Muscle layer of duodenum (tissue), 2 donors: ENCODE data around the gene GH2.
A peak's percentile ranks its signal among the peaks of the same experiment; 100 is the strongest.
"Not testable (repeated sequence)": the region's sequence is repeated elsewhere in the genome, so short reads cannot be mapped to it uniquely, and the experiment has no call there.

Source experiments
- H3K27ac ChIP-seq: one replicate; pipeline ENCODE4 v1.7.0; 2013; ENCODE audit warnings: mild to moderate bottlenecking, low read length
- H3K27me3 ChIP-seq: one replicate; pipeline ENCODE4 v1.7.0; 2013; ENCODE audit warnings: low read depth, mild to moderate bottlenecking, control low read depth, low read length
- H3K36me3 ChIP-seq, 2 donors: one replicate each; pipeline ENCODE4 v1.7.0; 2013; ENCODE audit warnings: low read length in 2 of 2, control low read depth in 1 of 2, mild to moderate bottlenecking in 1 of 2; ENCODE audit not compliant: insufficient read depth in 2 of 2, control insufficient read depth in 1 of 2
- H3K4me1 ChIP-seq, 2 donors: one replicate each; pipeline ENCODE4 v1.7.0; 2013; ENCODE audit warnings: low read length in 2 of 2, mild to moderate bottlenecking in 2 of 2, control low read depth in 1 of 2, moderate library complexity in 1 of 2; ENCODE audit not compliant: insufficient read depth in 2 of 2, control insufficient read depth in 1 of 2
- H3K4me3 ChIP-seq, 2 donors: one replicate each; pipeline ENCODE4 v1.7.0; 2013; ENCODE audit warnings: low read length in 2 of 2, low read depth in 1 of 2, mild to moderate bottlenecking in 1 of 2
- H3K9me3 ChIP-seq, 2 donors: one replicate each; pipeline ENCODE4 v1.7.0; 2013; ENCODE audit warnings: low read length in 2 of 2, control low read depth in 1 of 2, mild to moderate bottlenecking in 1 of 2; ENCODE audit not compliant: control insufficient read depth in 1 of 2
- donor health status: healthy.

Gene GH2

DNA sequence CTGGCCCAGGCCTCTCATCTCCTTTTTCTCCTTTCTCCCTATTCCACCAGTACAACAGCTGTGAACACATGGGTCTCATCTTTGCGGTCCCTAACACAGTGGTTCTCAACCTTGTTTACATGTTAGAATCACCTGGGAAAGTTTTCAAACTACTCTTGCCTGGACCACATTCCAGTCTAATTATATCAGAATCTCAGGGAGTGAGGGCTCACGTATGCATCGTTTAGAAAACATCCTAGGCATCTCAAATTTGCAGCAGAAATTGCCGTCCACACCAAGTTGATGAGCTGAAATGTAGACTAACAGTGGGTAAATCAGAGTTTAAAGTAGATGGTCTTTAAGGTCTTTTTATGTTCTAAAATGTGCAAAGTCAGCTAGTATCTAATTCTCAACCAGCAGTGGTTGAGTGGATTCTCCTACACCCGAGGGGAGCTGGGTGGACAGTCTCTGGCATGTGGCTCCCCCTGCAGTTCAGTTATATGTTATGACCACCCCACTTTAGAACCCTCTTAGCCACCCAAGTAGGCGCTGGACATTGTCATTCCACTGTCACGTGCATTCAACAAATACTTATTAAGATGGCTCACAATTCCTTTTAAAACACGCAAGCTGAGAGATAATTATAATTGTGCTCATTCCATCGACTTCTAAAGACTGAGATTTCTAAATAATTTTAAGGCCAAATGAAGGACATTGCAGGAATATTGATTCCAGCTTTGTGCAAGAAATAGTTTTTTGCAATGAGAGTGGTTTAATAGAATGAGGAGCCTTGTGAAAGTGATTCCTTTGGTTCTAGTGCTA lies 12.1 kb downstream of the GH2 start:
- H3K27me3 ChIP-seq, H3K27ac ChIP-seq, H3K9me3 ChIP-seq, H3K4me1 ChIP-seq, H3K36me3 ChIP-seq, H3K4me3 ChIP-seq: not testable (repeated sequence)

DNA sequence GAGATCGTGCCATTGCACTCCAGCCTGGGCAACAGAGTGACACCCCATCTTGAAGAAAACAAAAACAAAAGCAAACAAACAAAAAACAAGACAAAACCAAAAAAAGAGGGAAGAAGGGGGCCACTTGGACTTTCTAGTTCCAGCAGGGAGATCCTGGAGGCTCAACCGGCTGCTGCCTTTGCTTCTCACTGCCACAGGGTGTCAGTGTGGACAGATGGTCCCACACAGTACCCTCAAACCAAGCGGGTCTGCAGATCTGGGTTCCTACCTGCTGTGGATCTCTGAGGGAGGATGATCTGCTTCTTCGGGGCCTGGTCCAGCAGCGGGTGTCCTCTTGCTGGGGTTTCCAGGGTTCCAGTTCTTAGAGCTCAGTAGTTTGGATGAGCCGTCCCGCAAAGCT lies 15.1 kb downstream of the GH2 start:
- H3K9me3 ChIP-seq, result not testable (repeated sequence)

DNA sequence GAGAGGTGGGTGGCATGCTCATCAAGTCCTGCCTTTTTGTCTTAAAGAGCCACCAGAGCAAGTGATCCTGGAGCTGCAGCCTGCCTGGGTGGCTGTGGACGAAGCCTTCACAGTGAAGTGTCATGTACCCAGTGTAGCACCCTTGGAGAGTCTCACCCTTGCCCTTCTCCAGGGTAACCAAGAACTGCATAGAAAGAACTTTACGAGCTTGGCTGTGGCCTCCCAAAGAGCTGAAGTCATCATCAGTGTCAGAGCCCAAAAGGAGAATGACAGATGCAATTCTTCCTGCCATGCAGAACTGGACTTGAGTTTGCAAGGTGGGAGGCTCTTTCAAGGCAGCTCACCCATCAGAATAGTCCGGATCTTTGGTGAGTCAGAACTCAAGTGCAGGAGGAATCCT lies 22.5 kb downstream of the GH2 start:
- Histone ChIP-seq H3K27me3 (no peaks in the 10 kb centered on the region), H3K27ac (no peak overlapping the region), H3K4me3 (no peak overlapping the region), H3K9me3 (no peaks in the 10 kb centered on the region), H3K4me1 (no peaks in the 10 kb centered on the region), H3K36me3 (no peaks in the 10 kb centered on the region)

More for the DNA sequence above, 15.1 kb downstream of the GH2 start:
- not testable (repeated sequence) for H3K27ac ChIP-seq, H3K4me1 ChIP-seq, H3K36me3 ChIP-seq, H3K27me3 ChIP-seq, H3K4me3 ChIP-seq

DNA sequence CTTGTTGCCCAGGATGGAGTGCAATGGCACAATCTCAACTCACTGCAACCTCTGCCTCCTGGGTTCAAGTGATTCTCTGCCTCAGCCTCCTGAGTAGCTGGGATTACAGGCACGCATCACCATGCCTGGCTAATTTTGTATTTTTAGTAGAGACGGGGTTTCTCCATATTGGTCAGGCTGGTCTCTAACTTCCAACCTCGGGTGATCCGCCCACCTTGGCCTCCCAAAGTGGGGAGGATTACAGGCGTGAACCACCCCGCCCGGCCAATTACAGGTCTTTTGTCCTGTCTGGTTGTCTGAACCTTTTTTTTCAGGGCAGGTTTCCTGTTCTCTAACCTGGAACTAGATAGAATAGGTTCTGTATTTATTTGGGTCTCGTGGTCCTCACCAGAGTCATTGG lies 25.3 kb downstream of the GH2 start:
- H3K36me3 ChIP-seq, H3K4me3 ChIP-seq: not testable (repeated sequence)

DNA sequence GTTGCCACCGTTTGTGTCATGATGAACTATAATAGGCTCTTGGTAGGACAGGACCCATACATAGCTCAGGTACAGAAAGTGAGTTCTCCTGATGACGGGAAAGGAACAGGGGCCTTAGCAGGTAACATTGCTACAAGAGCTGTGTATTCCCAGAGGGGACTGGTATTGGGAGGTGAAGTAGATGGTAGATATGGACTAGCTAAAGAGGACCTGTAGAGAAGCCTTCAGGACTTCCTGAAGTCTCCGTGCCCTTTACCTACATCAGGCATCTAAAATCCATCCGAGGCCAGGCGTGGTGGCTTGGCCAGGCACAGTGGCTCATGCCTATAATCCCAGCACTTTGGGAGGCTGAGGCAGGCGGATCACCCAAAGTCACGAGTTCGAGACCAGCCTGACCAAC lies 26.6 kb downstream of the GH2 start:
- Histone ChIP-seq H3K4me3 (no peak overlapping the region), H3K4me1 (no peaks in the 10 kb centered on the region), H3K27ac (no peak overlapping the region), H3K36me3 (no peaks in the 10 kb centered on the region), H3K9me3 (no peaks in the 10 kb centered on the region), H3K27me3 (no peaks in the 10 kb centered on the region)

More for the DNA sequence above, 25.3 kb downstream of the GH2 start:
- H3K4me1 ChIP-seq, H3K27me3 ChIP-seq, H3K27ac ChIP-seq, H3K9me3 ChIP-seq: not testable (repeated sequence)

DNA sequence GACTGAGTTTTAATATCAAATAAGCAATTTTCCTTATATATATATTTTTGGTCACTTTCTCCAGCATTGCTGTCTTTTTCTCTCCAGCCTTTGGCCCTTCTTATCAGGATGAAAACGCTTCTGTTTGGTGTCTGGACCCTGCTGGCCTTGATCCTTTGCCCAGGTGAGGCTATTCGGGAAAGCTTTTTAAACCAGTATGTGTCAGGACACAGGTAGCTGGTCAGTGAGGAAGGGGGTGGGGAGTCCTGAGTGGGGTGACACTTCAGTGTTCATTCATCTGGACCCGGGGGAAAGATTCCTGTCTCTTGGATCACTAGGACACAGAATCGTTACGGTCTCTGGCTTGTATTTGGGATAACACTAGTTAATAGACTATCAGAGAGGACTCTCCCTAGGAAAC lies 27.0 kb downstream of the GH2 start:
- Histone ChIP-seq H3K27ac (no peak overlapping the region), H3K4me3 (no peak overlapping the region), H3K27me3 (no peaks in the 10 kb centered on the region), H3K9me3 (no peaks in the 10 kb centered on the region), H3K36me3 (no peaks in the 10 kb centered on the region), H3K4me1 (no peaks in the 10 kb centered on the region)

DNA sequence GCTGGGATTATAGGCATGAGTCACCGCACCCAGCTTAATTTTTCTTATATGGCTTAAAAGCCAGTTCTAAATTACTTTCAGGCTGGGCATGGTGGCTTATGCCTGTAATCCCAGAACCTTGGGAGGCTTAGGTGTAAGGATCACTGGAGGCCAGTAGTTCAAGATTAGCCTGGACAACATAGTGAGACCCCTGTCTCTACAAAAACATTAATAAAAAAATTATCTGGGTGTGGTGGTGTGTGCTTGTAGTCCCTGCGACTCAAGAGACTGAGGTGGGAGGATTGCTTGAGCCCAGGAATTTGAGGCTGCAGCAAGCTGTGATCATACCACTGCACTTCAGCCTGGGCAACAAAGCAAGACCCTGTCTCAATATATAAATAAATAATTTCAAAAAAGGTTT lies 28.5 kb downstream of the GH2 start:
- no peaks in the 10 kb centered on the region for H3K9me3 ChIP-seq
- no peaks in the 10 kb centered on the region for H3K27me3 ChIP-seq
- no peak overlapping the region for H3K4me3 ChIP-seq
- H3K4me1 ChIP-seq, result no peaks in the 10 kb centered on the region
- H3K36me3 ChIP-seq, result no peaks in the 10 kb centered on the region
- no peak overlapping the region for H3K27ac ChIP-seq

DNA sequence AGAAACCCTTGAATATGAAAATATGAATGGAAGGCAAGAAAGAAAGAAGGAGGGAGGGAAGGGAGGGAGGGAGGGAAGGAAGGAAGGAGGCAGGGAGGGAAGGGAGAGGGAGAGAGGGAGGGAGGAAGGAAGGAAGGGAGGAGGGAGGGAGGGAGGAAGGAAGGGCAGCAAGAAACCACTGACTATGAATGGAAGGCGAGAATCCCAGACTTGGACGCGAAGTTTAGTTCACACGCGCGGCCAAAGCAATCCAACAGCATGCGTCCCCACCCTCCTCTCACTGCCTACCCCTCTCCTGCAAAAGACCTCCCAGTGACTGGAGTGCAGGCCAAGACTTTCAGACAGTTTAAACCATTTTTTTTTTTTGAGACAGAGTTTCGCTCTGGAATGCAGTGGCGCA lies 31.3 kb downstream of the GH2 start:
- Histone ChIP-seq H3K9me3 (no peaks in the 10 kb centered on the region), H3K27me3 (no peaks in the 10 kb centered on the region), H3K27ac (no peak overlapping the region), H3K4me1 (no peaks in the 10 kb centered on the region), H3K4me3 (no peak overlapping the region), H3K36me3 (no peaks in the 10 kb centered on the region)

DNA sequence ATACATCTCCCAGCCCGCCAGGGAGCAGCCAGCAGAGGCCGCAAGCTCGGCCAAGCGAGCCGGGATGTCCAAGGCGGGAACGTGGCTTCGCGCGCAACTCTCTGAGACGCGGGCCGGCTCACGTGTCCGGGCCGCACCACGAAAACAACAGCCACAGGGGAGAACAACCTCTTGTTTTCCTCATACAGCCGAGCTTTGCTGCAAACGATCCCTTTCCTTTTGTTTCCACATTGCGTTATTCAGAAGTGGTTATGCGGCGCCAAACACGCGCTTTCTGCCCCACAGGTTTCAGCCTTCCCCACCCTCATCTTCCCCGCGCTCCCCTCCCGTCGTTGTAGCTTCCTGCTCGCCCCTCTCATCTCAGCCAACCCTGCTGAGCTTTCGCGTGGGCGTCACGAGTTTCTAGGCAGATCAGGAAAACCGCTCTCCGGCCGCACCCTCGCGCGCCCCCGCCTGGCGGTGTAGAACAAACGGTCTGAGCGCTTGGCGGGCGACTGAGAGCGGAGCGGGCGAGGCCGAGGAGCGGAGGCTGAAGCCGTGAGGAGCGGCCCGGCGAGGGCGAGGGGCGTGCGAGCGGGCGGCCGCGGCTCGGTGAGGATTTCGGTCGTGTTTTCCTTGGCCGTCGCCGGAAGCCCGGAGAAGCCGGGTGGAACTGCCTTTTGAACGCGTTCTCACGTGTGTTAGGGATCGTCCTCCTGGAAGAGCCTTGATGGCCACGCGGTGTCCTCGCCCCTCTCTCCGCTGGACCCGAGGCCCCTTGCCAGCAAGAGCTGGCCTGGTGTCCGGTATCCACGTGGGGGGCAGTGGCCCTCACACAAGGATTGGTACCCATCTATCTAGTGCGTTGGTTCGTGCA lies 32.7 kb downstream of the GH2 start:
- H3K4me1 ChIP-seq, result peaks cover 0 to under 1% of the 10 kb centered on the region in 2 donors
- H3K27me3 ChIP-seq, result no peaks in the 10 kb centered on the region
- no peaks in the 10 kb centered on the region for H3K36me3 ChIP-seq
- no peaks in the 10 kb centered on the region for H3K9me3 ChIP-seq
- no peak overlapping the region for H3K27ac ChIP-seq
- peak overlapping the region; percentile 37 to 45 for H3K4me3 ChIP-seq

DNA sequence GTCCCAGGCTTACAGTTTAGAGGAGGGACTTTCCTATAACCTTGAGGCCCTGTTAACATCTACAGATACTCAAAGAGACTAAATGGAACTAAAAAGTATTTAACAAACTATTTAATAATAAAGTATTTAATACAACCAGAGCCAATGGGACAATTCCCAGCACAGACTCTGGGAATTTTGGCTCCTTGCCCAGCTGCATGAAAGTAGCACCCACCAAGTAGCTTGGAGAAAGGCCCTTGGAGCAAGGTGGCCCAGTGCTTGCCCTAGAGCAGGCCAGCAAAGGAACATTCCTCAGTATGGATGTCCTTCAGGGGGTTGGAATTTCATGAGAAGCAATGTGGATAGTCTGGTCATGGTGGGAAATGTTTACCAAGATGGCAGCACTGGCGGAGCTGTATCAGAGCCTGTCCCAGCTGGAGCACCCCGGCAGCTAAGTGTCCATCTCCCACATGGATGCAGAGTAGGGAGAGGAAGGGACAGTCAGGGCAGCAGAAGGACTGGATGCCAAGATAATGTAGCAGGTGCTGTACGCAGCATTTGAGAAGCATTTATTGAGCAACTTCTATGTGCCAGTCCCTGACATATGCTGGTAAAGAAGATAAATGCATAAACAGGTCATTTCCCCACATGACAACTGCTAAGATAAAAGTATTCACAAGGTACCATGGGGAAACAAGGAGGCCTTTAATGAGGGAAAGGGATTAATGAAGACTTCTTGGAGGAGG lies 34.1 kb downstream of the GH2 start:
- no peak overlapping the region for H3K4me3 ChIP-seq

DNA sequence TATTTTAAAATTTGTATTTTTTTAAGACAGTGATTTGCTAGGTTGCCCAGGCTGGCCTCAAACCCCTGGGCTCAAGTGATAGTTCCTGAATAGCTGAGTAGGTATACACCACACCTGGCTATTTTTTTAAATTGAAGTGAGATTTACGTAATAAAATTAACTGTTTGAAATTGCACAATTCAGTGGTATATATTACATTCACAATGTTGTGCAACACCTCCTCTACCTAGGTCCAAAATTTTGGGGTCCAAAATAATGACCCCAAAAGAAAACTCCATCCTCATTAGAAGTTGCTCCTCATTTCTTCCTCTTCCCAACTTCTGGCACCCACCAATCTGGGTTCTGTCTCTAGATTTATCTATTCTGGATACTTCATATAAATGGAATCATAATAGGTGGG lies 36.2 kb downstream of the GH2 start:
- peaks cover 0 to 4% of the 10 kb centered on the region in 2 donors for H3K36me3 ChIP-seq
- H3K27ac ChIP-seq, result no peak overlapping the region
- no peaks in the 10 kb centered on the region for H3K9me3 ChIP-seq
- H3K4me3 ChIP-seq, result no peak overlapping the region
- H3K27me3 ChIP-seq, result no peaks in the 10 kb centered on the region
- H3K4me1 ChIP-seq, result peaks cover 9 to 21% of the 10 kb centered on the region in 2 donors

More for the DNA sequence above, 34.1 kb downstream of the GH2 start:
- Histone ChIP-seq H3K36me3 (no peaks in the 10 kb centered on the region), H3K4me1 (peaks cover 0 to 10% of the 10 kb centered on the region in 2 donors), H3K27ac (no peak overlapping the region), H3K9me3 (no peaks in the 10 kb centered on the region), H3K27me3 (no peaks in the 10 kb centered on the region)
